Measurements from ENCODE around the gene WWC1.
"Not testable (repeated sequence)": the region's sequence is repeated elsewhere in the genome, so short reads cannot be mapped to it uniquely, and the experiment has no call there.

The WWC1 gene

GRCh38 chr5:168286863-168287262 is 4.6 kb upstream of the WWC1 start:
- DNase-seq: not testable (repeated sequence)

DNA sequence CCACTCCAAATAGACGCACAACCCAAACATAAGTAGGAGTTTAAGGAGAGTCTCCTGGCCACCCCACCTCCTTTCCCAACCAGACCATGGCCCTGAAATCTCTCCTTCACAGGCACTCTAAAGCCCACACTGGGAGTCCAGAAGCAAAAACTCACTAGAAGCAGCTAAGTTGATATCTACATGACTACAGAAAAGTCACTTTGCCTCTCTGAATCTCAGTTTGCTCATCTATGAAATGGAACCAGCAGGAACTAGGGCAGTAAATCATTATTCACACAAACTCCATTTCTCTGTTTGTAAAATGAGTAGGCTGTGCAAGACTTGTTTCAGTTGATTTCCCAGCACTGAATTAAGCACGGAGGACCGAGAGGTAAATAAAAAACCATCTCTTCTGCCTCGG is 4.1 kb upstream of the WWC1 start:
- DNase-seq: no peak

DNA sequence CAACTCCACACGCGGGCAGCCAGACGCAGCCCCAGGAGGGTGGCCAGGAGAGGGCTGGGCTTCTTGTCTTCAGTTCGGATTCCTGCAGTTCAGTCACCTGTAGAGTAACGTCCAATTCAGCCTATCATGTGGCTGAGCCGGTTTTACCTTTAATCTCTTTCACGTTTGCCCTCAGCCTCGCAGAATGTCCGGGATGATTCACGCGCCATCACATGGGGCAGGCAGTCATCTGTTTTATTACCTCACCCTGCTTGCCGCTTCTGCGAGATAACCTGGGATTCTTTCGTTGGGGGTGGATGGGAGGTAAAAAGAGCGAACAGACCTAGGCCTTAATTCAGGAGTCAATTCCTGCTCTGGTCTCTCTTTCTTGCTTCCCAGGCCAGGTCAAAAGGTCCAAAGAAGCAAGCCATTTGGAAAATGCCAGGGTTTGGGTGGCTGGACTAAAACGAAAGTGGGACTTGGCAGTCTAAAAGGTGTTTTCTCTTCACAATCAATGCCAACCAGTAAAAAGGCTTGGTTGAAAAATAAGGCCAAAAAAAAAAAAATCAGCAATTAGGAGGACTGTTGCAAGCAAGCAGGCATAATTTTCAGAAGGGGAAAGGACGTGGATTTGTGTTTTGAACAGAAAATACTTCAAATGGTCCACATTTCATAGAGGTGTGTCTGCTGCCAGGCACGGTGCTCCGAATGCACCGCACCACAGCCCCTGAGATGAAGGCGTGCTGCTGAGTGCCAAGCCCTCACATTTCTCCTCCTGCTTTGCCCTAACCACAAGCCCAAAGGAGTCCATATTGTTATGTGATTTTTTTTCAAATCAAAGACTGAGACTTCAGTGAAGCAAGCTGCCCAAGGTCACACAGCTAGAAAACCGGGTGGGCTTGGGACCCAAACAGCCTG is 2.8 kb upstream of the WWC1 start:
- DNase-seq: no peak

- no peak for DNase-seq
Measured at GRCh38 chr5:168290902-168291341, 523 bp upstream of the WWC1 start.

GRCh38 chr5:168291964-168292785 is 730 bp downstream of the WWC1 start:
- DNase-seq: peak; percentile 25

- no peak for DNase-seq
Measured at GRCh38 chr5:168292786-168293696, 1.6 kb downstream of the WWC1 start.

DNA sequence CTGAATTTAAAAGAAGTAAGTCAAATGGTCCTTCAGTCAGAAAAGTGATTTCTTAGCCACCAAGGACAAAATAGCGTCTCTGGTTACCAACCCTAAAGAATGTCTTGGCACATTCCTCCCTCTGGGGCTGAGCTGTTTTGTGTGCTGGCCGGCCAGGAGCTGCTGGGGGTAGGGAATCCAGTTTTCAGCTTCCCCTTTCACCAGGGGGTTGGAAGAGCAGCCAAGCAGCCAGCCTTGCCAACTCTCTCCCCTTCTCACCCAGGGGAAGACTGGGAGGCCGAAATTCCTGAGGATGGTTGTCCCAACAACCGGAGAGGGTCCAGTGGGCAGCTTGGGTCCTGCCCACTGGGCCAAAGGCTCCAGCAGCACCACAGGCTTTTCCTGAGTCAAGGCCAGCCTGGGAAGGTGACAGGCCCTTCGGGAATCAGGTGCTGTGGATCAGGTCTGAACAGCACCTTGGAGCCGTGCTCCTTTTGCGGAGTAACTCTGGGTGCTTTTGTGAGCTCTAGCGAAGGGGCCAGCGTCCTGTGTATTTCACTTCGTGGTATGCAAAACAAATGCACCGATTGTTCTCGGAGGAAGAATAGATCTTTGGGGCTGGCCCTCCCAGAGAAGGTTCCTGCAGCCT is 4.2 kb downstream of the WWC1 start:
- no peak for DNase-seq

GRCh38 chr5:168296682-168297081 is 5.2 kb downstream of the WWC1 start:
- DNase-seq: no peak

GRCh38 chr5:168298949-168299348 is 7.5 kb downstream of the WWC1 start:
- DNase-seq: no peak

DNA sequence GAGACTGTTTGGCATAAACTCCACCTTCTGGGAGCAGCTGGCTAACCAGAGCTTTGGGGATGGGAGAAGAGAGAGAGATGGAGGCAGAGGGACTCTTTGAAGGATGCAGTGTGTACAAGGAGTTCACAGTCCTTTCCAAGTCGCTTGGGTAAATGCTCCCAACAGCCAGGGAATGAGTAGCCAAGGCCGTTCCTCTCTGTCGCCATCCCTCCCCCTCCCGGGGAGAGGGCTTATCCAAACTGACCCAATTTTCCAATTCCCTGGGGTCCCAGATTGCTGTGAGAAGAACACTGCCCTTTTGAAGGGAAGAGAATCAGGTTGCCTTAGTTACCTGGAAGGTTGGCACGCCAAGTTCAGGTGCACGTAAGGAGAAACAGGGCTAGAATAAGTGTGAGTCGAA is 7.9 kb downstream of the WWC1 start:
- DNase-seq: no peak

DNA sequence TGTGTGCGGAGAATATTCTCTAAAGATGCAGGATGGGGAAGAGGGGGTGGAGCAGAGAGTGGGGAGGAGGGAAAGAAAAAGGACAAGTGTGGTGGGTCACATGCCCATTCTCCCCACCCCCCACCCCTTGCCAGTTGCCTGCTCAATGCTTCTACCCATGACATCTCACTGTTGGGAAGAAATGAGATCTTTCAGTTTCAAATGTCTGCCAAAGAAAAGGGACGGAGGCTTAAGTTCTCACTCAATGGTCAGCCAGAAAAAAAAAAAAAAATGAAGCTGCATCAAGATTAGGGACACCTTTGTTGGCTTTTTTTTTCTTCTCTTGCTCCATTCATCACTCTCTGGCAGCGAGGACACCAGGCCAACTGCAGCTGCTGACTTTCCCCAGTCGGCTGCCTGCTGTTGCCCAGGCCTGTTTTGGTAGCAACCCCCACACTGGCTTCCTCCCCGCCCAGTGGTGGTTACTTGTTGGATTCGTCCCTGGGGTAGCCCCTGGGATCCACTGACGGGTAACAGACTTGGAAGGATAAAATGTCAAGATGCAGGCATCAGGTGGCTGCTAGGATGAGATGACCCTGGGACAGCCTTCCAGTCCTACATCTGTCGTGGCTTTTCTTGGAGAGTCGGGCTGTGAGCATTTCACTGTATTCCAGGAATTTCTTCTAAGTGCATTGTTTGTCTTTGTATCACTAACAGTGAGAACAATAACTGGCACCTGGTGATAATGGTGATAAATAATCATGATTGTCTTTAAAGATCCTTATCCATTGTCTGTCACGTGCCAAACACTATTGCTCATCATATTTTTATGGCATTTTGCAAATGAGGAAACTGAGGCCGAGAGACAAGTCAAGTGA is 9.1 kb downstream of the WWC1 start:
- no peak for DNase-seq

DNA sequence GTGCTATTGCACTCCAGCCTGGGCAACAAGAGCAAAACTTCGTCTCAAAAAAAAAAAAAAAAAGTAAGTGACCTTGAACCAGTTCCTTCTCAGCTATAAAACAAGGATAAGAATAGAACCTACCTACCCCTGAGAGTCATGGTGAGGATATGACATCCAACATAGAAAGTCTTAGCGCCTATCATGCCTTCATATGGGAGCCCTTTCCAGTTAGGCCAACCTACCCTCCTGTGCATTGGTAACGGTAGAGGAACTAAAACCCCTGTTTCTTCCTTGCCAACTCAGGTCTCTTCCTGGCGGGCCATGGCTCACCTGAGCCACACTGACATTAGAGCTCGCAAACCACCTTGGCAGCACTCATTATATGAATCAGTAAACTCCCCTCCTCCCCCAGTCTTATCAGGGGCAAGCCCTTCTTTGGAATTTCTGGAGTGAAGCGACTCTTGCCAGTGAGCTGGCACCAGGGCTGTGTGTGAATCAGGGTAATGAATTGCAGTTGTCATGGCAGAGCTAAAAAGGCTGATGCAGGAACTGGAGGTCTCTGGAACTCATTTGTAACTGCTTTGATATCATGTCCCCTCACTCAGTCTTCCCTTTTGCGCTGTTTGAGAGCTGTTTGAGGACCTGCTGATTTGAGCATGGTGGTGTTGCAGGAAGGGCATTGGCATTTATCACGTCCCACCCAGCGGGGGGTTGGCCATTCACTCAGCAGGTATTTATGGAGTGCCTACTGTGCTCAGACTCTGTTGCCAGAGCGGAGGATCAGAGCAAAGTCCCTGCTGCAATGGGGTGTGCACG is 10.3 kb downstream of the WWC1 start:
- no peak for DNase-seq

DNA sequence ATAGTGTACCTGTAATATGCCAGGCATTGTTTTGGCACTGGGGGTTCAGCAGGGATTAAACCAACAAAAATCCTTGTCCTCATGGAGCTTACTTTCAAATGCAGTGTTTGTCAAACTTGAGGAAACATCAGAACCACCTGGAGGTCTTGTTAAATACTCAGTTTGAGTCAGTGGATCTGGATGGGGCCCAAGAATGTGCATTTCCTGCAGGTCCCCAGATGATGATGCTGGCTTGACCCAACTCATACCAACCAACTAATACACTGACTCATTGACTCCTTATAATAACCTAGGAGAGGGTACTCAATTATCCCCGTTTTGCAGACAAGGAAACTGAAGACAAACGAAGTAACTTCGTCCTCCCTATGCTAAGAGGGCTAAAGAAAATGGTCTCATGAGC is 11.3 kb downstream of the WWC1 start:
- DNase-seq: no peak

DNA sequence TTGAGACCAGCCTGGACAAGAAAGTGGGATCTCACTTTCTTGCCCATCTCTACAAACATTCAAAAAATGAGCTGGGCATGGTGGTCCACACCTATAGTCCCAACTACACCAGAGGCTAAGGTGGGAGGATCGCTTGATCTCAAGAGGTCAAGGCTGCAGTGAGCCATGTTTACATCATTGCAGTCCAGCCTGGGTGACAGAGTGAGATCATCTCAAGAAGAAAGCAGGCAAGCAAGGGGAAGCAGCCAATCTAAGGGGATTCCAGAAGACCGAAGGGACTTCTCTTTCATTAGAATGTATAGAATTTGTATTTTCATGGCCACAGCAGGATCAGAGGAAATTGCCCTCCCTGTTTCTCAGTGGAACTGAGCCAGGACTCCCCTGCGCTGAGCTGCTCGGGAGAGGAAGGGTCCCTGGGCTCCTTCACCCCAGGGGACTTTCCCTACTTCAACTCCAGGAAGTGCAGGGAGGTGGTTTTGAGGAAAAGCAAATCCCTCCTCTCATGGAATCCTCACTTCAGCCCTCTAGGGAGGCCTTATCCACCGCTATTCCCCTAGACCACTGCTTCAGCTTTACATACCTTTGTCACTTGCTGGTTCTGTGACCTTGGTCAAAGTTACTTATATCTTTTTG is 12.1 kb downstream of the WWC1 start:
- DNase-seq: no peak

DNA sequence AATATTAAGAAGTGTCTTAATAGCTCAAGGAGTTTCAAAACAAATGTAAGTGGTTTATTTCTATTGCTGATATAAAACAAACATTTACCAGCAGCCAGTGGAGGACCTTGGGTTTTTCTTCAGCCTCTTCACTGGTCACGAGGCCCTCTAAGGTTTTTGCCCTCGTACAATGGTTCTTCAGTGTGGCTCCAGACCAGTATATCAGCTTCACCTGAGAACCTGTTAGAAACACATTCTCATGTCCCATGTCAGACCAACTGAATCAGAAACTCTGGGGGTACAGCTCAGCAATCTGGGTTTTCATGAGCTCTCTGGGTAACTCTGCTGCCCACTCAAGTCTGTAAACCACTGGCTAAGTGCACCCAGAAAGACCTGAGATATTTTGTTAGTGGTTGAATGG is 12.9 kb downstream of the WWC1 start:
- no peak for DNase-seq

- no peak for DNase-seq
Measured at GRCh38 chr5:168305281-168305680, 13.8 kb downstream of the WWC1 start.

DNA sequence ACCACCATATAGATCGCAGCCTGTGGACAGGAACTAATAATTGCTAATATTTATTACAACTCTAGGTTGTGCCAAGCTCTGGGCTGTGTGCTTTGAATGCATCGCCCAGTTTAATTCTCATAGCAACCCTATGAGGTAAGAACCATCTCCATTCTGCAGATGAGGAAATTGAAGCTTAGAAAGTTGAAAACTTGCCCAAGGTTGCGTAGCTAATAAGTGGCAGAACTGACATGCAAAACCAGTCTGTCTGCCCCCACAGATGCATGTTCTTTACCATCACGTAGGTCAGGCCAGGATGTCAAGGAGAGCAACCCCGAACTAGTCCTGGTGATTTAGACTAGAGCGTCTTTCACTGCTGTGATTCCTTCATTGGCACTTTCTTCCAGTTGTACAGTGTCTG is 15.6 kb downstream of the WWC1 start:
- DNase-seq: no peak

DNA sequence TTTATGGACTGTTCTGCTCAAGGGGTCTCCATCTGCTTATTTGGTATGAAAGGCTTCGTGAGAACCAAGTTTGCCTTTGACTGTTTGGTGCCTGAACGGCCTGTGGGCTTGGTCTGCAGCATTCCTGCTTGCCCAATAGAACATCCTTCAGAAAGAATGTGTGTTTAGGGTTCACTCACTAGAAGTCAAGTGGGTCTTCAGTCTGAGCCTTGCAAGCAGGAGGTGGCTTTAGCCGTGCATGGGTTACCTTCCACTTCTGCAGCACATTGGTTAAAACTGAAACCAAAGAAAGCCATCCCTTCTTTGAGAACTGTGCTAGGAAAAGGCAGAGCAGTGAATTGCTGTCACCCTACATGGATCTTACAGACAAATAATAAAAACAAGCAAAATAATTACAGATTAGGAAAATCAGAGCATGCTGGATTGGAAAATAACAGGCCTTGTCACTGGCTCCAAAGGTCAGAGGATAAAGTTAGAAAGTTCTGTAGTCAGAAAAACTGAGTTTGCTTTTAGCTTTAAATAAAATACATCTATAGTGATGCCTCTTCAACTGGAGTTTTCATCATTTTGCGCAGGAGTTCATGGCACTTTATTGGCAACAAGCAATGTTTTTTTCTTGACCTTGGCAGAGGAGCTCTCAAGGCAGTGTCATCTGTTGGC is 16.6 kb downstream of the WWC1 start:
- DNase-seq: no peak

DNA sequence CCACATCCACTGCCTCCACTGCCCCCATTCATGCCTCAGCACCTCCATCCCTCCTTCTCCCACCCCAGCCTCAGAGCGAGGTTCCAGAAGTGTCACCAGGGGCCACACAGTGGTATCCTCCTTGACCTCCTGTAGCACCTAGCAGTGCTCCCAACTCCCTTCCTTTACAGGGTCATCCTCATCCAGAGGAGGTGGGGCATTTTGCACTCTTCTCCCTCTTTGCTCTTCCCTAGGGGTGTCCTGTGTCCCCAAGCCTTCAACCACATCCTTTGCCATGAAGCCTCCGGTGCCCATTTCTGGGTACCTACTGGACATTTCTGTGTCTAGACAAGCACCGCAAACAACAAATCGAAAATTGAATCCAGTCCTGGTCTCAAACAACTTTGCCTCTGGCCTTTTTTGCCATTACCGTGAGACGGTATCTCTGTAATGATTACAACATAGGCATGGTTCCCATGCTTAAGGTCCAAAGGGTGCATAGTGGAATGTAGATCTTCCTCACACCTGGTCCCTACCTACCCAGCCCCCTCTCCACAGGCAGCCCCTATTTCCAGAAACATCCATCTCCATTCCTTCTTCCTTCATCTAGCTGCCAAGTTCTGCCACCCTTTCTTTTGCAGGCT is 17.6 kb downstream of the WWC1 start:
- DNase-seq: no peak
